Prostate gland (tissue), 2 donors: Measurements from ENCODE around the gene HCFC1.

Experiments
- CTCF ChIP-seq, 4 experiments: fragments of 200-600 bp in 2 of 4; fragments of 450-650 bp in 2 of 4; sonication (generic) in 2 of 4; IDR thresholded peaks; 1 replicate in 3 of 4; 2 replicates in 1 of 4; pipeline ENCODE4 v1.5.1; 2016 to 2019; ENCODE audit warnings: antibody characterized with exemption in 4 of 4, mild to moderate bottlenecking in 2 of 4, moderate library complexity in 2 of 4
- POLR2A ChIP-seq: fragments of 450-650 bp; IDR thresholded peaks from one replicate; pipeline ENCODE4 v1.6.1; 2016; ENCODE audit warnings: antibody characterized with exemption, mild to moderate bottlenecking

GRCh38 chrX:153966841-153967535 is 4.6 kb downstream of the HCFC1 start:
- TF ChIP-seq POLR2A, result no peak
- TF ChIP-seq CTCF (IDR thresholded peaks at IDR 0.05), result no peak
